Glutamatergic neuron (in vitro differentiated cells): Measurements from ENCODE around the gene TSSK6. TPM values are rescaled to one million over a fixed set of nuclear protein-coding genes. Genes with fewer than 3 reads are reported as not detected.

Experiments
- DNase-seq: peaks from one replicate; pipeline ENCODE4 v3.0.0; 2022
- H3K27ac Mint-ChIP-seq: one replicate; pipeline ENCODE4 v1.8.0; 2020; ENCODE audit warnings: mild to moderate bottlenecking, mixed read lengths, inconsistent platforms; ENCODE audit not compliant: unreplicated experiment
- H3K27me3 Mint-ChIP-seq: one replicate; pipeline ENCODE4 v1.8.0; 2020; ENCODE audit warnings: mild to moderate bottlenecking, moderate library complexity, mixed read lengths, inconsistent platforms; ENCODE audit not compliant: unreplicated experiment
- H3K36me3 Mint-ChIP-seq: one replicate; pipeline ENCODE4 v1.8.0; 2020; ENCODE audit warnings: mild to moderate bottlenecking, mixed read lengths, inconsistent platforms; ENCODE audit not compliant: unreplicated experiment
- H3K4me1 Mint-ChIP-seq: one replicate; pipeline ENCODE4 v1.8.0; 2020; ENCODE audit warnings: mild to moderate bottlenecking, low read depth, mixed read lengths, inconsistent platforms; ENCODE audit not compliant: unreplicated experiment
- H3K4me3 Mint-ChIP-seq: one replicate; pipeline ENCODE4 v1.8.0; 2020; ENCODE audit warnings: mild to moderate bottlenecking, mixed read lengths, inconsistent platforms; ENCODE audit not compliant: unreplicated experiment
- H3K9me3 Mint-ChIP-seq: one replicate; pipeline ENCODE4 v1.8.0; 2020; ENCODE audit warnings: mild to moderate bottlenecking, moderate library complexity, mixed read lengths, inconsistent platforms; ENCODE audit not compliant: unreplicated experiment
- CTCF ChIP-seq: fragments of 200-600 bp; sonication (generic); IDR thresholded peaks from one replicate; pipeline ENCODE4 v1.5.0; 2021; ENCODE audit not compliant: partially characterized antibody, unreplicated experiment
- total RNA-seq: library from RNA; stranded (reverse); fragmentation: NEBNext Ultra II Directional; extraction: Animal tissue kit (Norgen Biotek cat#: 25700); gene quantifications from one replicate; pipeline ENCODE4 v1.2.1, GENCODE V29; 2021; ENCODE audit not compliant: unreplicated experiment

The TSSK6 gene
- total RNA-seq, 1 donor from 2014 or later: 1.7 TPM

- no peaks in the 10 kb centered on the region for H3K36me3 Mint-ChIP-seq
- TF ChIP-seq CTCF: no peak
- H3K4me1 Mint-ChIP-seq: peaks cover 63% of the 10 kb centered on the region
- peaks cover 34% of the 10 kb centered on the region for H3K27me3 Mint-ChIP-seq
- H3K4me3 Mint-ChIP-seq: peak overlapping the region; percentile 87
- no peak for DNase-seq
- H3K27ac Mint-ChIP-seq: peak overlapping the region; percentile 100
- H3K9me3 Mint-ChIP-seq: peaks cover 32% of the 10 kb centered on the region
These were observed 28.8 kb downstream of the TSSK6 start for GRCh38 chr19:19486343-19487076.

- Mint-ChIP-seq H3K9me3 (peaks cover 30% of the 10 kb centered on the region), H3K36me3 (no peaks in the 10 kb centered on the region), H3K27me3 (peaks cover 34% of the 10 kb centered on the region), H3K4me3 (peak overlapping the region; percentile 87), H3K4me1 (peaks cover 63% of the 10 kb centered on the region), H3K27ac (peak overlapping the region; percentile 100)
- TF ChIP-seq CTCF: no peak
- DNase-seq: no peak
These were observed 29.4 kb downstream of the TSSK6 start for GRCh38 chr19:19485998-19486290.

GRCh38 chr19:19485161-19485997 lies 30.0 kb downstream of the TSSK6 start:
- H3K27me3 Mint-ChIP-seq: peaks cover 31% of the 10 kb centered on the region

GRCh38 chr19:19482809-19483596 lies 32.3 kb downstream of the TSSK6 start:
- H3K27ac Mint-ChIP-seq: peak overlapping the region; percentile 94
- H3K27me3 Mint-ChIP-seq: peaks cover 25% of the 10 kb centered on the region
- no peak for DNase-seq
- TF ChIP-seq CTCF: no peak
- H3K36me3 Mint-ChIP-seq: no peaks in the 10 kb centered on the region
- H3K4me1 Mint-ChIP-seq: peaks cover 47% of the 10 kb centered on the region
- peak overlapping the region; percentile 68 for H3K4me3 Mint-ChIP-seq
- H3K9me3 Mint-ChIP-seq: peaks cover 17% of the 10 kb centered on the region

More at GRCh38 chr19:19485161-19485997, 30.0 kb downstream of the TSSK6 start:
- H3K4me1 Mint-ChIP-seq: peaks cover 62% of the 10 kb centered on the region
- peak overlapping the region; percentile 100 for H3K27ac Mint-ChIP-seq
- H3K36me3 Mint-ChIP-seq: no peaks in the 10 kb centered on the region
- no peak for TF ChIP-seq CTCF
- peak; percentile 94 for DNase-seq
- H3K4me3 Mint-ChIP-seq: peak overlapping the region; percentile 87
- H3K9me3 Mint-ChIP-seq: peaks cover 26% of the 10 kb centered on the region
